Stimulated activated CD4-positive, alpha-beta T cell treated with anti-CD3 and anti-CD28 coated beads, TNF-alpha, amount 100 ng/mL, for 1 hour (primary cell): ENCODE measurements around the gene SRPK1.

Source experiments
- DNase-seq, 3 donors: peaks; one replicate each; pipeline ENCODE4 v3.0.0-alpha.2; 2020; ENCODE audit warnings: low read depth in 3 of 3, low spot score in 1 of 3

SRPK1 gene

DNA sequence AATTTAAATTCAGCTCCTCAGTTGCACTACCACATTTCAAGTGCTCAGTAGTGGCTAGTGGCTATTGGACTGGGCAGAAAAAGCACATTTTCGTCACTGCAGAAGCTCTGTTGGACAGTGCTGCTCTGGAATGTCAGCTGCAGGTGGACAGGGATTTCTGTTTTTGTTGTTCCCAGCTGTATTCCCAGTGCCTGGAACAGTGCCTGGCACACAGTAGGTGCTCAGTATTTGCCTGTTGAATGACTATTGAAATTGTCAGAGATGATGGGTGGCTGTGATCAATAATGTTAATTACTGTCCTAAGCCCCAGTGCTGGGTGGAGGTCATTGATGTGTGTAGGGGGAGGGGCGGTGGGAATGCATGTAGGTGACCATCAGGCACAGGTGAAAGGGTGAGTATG is 134.6 kb downstream of the SRPK1 start:
- no peak for DNase-seq

DNA sequence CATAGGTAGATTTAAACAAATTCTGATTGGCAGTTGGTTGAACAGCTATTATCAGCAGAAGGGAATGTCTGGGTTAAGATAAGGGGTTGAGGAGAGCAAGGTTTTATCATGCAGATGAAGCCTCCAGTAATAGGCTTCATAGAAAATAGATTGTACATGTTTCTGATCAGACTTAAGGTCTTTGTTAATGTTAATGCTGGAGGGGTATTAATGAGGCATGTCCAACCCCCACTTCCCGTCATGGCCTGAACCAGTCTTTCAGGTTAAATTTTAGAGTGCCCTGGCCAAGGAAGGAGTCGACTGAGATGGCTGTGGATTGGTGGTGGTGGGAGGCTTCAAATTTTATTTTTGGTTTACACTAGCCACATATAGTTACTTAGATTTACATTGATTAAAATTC is 136.7 kb downstream of the SRPK1 start:
- no peak for DNase-seq
